Type B pancreatic cell (in vitro differentiated cells): ENCODE measurements around the gene CAPN8. TPM values are rescaled to one million over a fixed set of nuclear protein-coding genes. Genes with fewer than 3 reads are reported as not detected.

Source experiments
- DNase-seq: peaks from one replicate; pipeline ENCODE4 v3.0.0; 2021; ENCODE audit warnings: mixed read lengths; ENCODE audit not compliant: unreplicated experiment; ENCODE audit errors: extremely low spot score
- H3K27ac Mint-ChIP-seq: 2 replicates; pipeline ENCODE4 v1.8.0; 2021; ENCODE audit warnings: mild to moderate bottlenecking, mixed read lengths
- H3K27me3 Mint-ChIP-seq: 2 replicates; pipeline ENCODE4 v1.8.0; 2021; ENCODE audit warnings: mixed read lengths
- H3K36me3 Mint-ChIP-seq: 2 replicates; pipeline ENCODE4 v1.8.0; 2021; ENCODE audit warnings: mixed read lengths
- H3K4me1 Mint-ChIP-seq: one replicate; pipeline ENCODE4 v1.8.0; 2021; ENCODE audit warnings: mixed read lengths; ENCODE audit not compliant: unreplicated experiment
- H3K4me3 Mint-ChIP-seq: 2 replicates; pipeline ENCODE4 v1.8.0; 2021; ENCODE audit warnings: mild to moderate bottlenecking, mixed read lengths
- H3K9me3 Mint-ChIP-seq: 2 replicates; pipeline ENCODE4 v1.8.0; 2021; ENCODE audit warnings: mixed read lengths
- total RNA-seq: library from RNA; stranded (reverse); gene quantifications from 2 replicates; pipeline ENCODE4 v1.2.1, GENCODE V29; 2021; ENCODE audit warnings: low replicate concordance
- TF ChIP-seq, protein P1 (sequence below): fragments of 200-600 bp; sonication (generic); conservative IDR thresholded peaks from 2 replicates; pipeline ENCODE4 v1.5.0; 2021; ENCODE audit warnings: antibody characterized with exemption, mild to moderate bottlenecking

Gene CAPN8
- total RNA-seq, 1 donor from 2014 or later, result 2.3 TPM

DNA sequence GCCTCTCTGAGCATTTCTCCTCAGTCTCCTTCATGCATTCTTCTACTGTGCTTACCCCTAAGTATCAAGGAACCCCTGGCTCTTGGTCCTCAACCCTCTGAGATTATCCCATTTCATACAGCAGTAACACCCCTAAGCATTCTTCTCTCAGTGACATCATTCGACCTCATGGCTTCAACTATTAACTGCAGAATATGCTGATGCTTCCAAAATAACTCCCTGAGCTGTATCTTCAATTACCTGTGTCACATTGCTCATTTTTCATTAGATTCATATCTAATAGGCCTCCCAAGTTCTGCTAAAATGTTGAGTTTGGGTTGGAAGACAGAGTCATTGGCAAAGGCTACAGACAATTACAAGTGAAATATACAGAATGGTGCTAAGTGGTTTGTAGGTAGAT lies 7.5 kb downstream of the CAPN8 start:
- DNase-seq, result no peak
- H3K4me1 Mint-ChIP-seq, result peaks cover 2% of the 10 kb centered on the region
- H3K27me3 Mint-ChIP-seq, result peaks cover 4% of the 10 kb centered on the region
- H3K9me3 Mint-ChIP-seq, result peaks cover 4% of the 10 kb centered on the region
- H3K27ac Mint-ChIP-seq, result no peak overlapping the region
- no peak overlapping the region for H3K4me3 Mint-ChIP-seq
- TF ChIP-seq, protein P1, sequence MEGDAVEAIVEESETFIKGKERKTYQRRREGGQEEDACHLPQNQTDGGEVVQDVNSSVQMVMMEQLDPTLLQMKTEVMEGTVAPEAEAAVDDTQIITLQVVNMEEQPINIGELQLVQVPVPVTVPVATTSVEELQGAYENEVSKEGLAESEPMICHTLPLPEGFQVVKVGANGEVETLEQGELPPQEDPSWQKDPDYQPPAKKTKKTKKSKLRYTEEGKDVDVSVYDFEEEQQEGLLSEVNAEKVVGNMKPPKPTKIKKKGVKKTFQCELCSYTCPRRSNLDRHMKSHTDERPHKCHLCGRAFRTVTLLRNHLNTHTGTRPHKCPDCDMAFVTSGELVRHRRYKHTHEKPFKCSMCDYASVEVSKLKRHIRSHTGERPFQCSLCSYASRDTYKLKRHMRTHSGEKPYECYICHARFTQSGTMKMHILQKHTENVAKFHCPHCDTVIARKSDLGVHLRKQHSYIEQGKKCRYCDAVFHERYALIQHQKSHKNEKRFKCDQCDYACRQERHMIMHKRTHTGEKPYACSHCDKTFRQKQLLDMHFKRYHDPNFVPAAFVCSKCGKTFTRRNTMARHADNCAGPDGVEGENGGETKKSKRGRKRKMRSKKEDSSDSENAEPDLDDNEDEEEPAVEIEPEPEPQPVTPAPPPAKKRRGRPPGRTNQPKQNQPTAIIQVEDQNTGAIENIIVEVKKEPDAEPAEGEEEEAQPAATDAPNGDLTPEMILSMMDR, result no peak
- no peaks in the 10 kb centered on the region for H3K36me3 Mint-ChIP-seq

DNA sequence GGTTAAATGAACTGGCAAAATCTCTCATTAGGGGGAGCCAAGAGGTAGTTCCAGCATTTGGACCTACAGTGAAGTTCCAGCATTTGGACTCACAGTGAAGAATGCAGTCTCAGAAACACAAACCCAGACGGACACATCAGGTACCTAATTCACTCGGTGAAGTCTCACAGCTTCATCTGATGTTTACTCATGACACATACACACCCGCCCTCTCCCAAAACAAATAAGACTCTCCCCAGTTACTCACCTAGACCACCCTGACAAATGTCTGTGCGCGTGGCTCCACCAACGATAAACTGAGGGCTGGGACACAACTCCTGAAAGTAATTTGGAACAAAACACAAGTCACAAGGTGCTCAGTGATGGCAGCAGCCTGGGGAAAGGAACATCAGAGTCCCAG lies 11.4 kb downstream of the CAPN8 start:
- DNase-seq, result no peak
- TF ChIP-seq, protein P1, result no peak
- Mint-ChIP-seq H3K4me1 (peaks cover 9% of the 10 kb centered on the region), H3K4me3 (no peak overlapping the region), H3K9me3 (no peaks in the 10 kb centered on the region), H3K27me3 (no peaks in the 10 kb centered on the region), H3K36me3 (no peaks in the 10 kb centered on the region), H3K27ac (no peak overlapping the region)

DNA sequence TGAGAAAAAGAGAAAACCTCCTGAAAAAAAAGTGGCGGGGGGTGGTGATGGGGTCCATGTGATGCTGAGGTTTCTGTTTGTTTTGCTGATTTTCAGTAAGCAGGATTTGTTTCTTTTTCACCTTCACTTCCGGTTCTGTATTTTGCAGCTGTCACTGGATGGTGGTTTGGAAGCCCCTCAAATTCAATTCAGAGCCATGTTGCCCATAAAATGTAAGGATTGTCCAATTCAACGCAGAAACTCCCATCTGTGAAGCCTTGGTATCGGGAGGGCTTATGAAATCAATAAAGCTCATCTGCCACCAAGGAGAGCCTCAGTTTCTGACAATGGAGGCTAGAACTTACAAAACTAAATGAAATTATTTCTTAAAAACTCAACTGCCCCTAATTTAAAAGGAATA lies 12.1 kb downstream of the CAPN8 start:
- Mint-ChIP-seq H3K4me3 (no peak overlapping the region), H3K9me3 (no peaks in the 10 kb centered on the region), H3K4me1 (peaks cover 9% of the 10 kb centered on the region), H3K27me3 (peaks cover 4% of the 10 kb centered on the region), H3K27ac (no peak overlapping the region), H3K36me3 (no peaks in the 10 kb centered on the region)
- DNase-seq, result no peak
- TF ChIP-seq, protein P1, result no peak

DNA sequence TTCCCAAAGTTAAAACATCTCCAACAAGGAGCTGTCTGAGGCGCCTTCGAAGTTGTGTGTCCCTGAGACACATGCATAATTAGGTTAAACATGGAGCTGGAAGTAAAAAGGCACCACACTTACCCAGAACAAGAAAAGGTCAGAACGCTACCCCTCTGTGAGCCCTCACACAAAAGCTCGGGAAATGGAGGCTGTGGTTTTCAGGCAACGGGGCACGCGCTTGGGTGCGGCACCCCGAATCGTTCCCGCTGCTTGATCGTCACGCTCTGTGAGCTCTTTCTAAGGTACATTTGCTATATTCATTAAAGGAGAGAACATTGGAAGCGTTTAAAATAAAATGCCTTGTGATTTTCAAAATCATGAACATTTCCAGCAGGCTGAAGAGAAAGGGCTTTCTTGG lies 12.5 kb downstream of the CAPN8 start:
- TF ChIP-seq, protein P1, result no peak
- DNase-seq, result no peak
- no peak overlapping the region for H3K27ac Mint-ChIP-seq
- H3K27me3 Mint-ChIP-seq, result peaks cover 5% of the 10 kb centered on the region
- H3K9me3 Mint-ChIP-seq, result no peaks in the 10 kb centered on the region
- no peaks in the 10 kb centered on the region for H3K36me3 Mint-ChIP-seq
- peaks cover 9% of the 10 kb centered on the region for H3K4me1 Mint-ChIP-seq
- H3K4me3 Mint-ChIP-seq, result no peak overlapping the region

DNA sequence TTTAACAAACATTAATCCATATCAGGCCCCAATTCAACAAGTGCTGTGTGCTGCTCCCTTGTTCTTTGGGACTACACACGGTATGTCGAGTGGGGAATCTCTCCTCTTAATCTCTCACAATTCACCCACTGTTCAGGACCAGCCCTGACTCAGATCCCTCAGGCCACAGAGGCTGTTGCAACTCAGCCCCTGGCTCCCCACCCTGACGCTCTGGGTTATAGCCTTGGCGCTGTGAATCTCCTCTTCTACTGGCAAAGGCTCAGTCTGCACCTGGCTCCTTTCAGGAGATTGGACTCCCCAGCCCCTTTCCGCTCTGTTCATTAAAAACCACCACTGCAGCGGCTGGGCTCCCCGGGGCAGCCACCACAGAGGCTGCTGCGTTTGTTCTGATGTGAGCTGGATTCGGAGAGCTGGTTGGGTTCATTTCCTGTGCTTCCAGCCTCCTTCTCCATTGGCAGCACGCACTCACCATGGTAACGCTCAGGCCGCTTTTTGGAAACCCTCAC lies 13.0 kb downstream of the CAPN8 start:
- Mint-ChIP-seq H3K4me1 (peaks cover 9% of the 10 kb centered on the region), H3K27ac (no peak overlapping the region), H3K27me3 (peaks cover 6% of the 10 kb centered on the region), H3K9me3 (no peaks in the 10 kb centered on the region), H3K4me3 (no peak overlapping the region), H3K36me3 (no peaks in the 10 kb centered on the region)
- DNase-seq, result no peak
- TF ChIP-seq, protein P1, result no peak
